Pancreas (tissue), 10 donors: ENCODE results near the gene ZNF280C. TPM values are rescaled to one million over a fixed set of nuclear protein-coding genes. Genes with fewer than 3 reads are reported as not detected.
A peak's percentile ranks its signal among the peaks of the same experiment; 100 is the strongest.

Experiments
- ATAC-seq, 4 donors: fragments of 200-7000 bp; cut with Tn5 transposase; one replicate each; pipeline versions ENCODE4 v1.8.0 to v1.9.1; 2020; ENCODE audit warnings: mild to moderate bottlenecking in 4 of 4, moderate library complexity in 4 of 4
- DNase-seq, 6 donors: peaks; one replicate each; pipeline ENCODE4 v3.0.0-alpha.2; 2020
- FAIRE-seq: peaks from 2 replicates; lab custom pipeline; 2012; peaks lifted over from hg19 to GRCh38; lab: Jason Lieb, UNC
- H3K27ac ChIP-seq, 4 donors: fragments of 200-600 bp; sonication (generic); 1 replicate in 3 of 4; 2 replicates in 1 of 4; pipeline versions ENCODE4 v1.5.0 to v1.8.0; 2020
- H3K27me3 ChIP-seq, 4 donors: fragments of 200-600 bp; one replicate each; pipeline ENCODE4 v1.8.0; 2021
- H3K36me3 ChIP-seq, 3 donors: fragments of 200-600 bp; sonication (generic) in 1 of 3; one replicate each; pipeline versions ENCODE4 v1.5.0 to v1.8.0; 2020 to 2021
- H3K4me1 ChIP-seq, 3 donors: fragments of 200-600 bp; one replicate each; pipeline ENCODE4 v1.8.0; 2021
- H3K4me3 ChIP-seq, 4 donors: fragments of 200-600 bp; sonication (generic) in 2 of 4; one replicate each; pipeline versions ENCODE4 v1.5.0 to v1.8.0; 2020 to 2021
- H3K9me3 ChIP-seq, 4 donors: fragments of 200-600 bp; one replicate each; pipeline ENCODE4 v1.8.0; 2021
- WGBS, 2 donors: extraction: QIAGEN DNeasy Blood & Tissue Kit; methylation state at CpG; one replicate each; pipeline ENCODE4 v1.1.7; 2013; 5-methylcytosine and 5-hydroxymethylcytosine counted together
- intact Hi-C, 3 donors: fragments of 100-400 bp; cut with DNase I; formaldehyde crosslinking; loops; one replicate each; pipeline versions ENCODE4 v1.11.1 to v1.14.2; 2022
- polyA plus RNA-seq, 2 donors: library from polyadenylated mRNA; stranded (reverse); fragments of 200-250 nt; gene quantifications; one replicate each; pipeline ENCODE4 v1.2.3, GENCODE V29; 2013
- total RNA-seq, 6 donors: library from RNA; stranded (reverse); fragmentation: NEBNext Ultra II Directional in 4 of 6; extraction: Animal tissue kit (Norgen Biotek cat#: 25700) in 4 of 6; gene quantifications; one replicate each; pipeline versions ENCODE4 v1.2.1 to v1.2.4, GENCODE V29; 2021 to 2023
- TF ChIP-seq, protein P1 (sequence below), 4 donors: fragments of 200-600 bp; sonication (generic) in 3 of 4; IDR thresholded peaks; one replicate each; pipeline versions ENCODE4 v1.5.0 to v1.8.0; 2021; ENCODE audit warnings: antibody characterized with exemption in 4 of 4
- donor health status: healthy with polysubstance abuse.
- donor health status: DM: no; HTN: no; CAD: no; lungs with moderate emphysema.
- donor health status: DM: no; HTN: no; CAD: no.
- donor health status: control.
- donor health status: control.
- donor health status: Bipolar disorder and iron deficiency.
- donor health status: DM: yes; HTN: yes; CAD: no.
- donor health status: DM: no; HTN: no; CAD: no.
- donor health status: DM: no; HTN: no; CAD: no.
- donor health status: DM: yes; HTN: yes; CAD: no.

The ZNF280C gene
- total and polyA plus RNA-seq, 8 donors = 0.61 to 2.5 (median 1.4) TPM

DNA sequence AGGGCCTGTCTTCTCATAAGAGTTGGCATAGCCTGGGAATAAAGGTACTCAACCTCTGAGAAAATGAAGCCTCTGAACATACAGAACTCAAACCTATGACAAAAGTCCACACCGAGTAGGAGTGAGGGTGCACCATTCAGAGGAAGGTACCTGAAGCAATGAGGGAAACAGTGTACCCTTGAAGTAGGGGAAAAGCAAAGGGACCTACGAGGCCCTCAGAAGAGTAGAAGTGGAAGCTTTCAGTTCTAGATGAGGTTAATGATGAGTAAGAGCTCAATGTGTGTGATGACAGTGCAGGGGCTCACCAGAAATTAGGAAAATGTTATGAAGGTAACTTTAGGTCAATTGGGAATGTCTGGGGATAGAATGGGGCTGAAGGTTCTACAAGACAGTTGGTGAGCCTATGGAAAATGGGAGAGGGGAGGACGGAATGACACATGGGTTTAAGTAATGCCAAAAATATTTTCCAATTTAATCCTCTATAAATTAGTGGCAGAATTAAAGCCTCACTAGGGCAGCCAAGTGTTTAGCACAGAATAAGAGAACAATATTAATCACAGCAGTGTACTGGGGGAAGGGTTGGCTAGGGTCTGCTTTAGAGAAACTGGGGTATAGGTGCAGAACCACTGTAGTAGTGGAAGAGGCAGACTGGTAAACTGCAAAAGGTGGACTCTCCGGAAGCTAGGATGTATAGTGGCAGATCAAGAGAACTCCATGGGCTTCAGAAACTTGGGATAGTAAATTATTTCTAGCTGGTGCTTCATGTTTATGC is 57.1 kb downstream of the ZNF280C start:
- Histone ChIP-seq H3K27me3 (no peaks in the 10 kb centered on the region), H3K4me3 (no peak overlapping the region), H3K27ac (no peak overlapping the region), H3K9me3 (no peaks in the 10 kb centered on the region), H3K4me1 (no peaks in the 10 kb centered on the region), H3K36me3 (no peaks in the 10 kb centered on the region)
- DNase-seq (no peak), ATAC-seq (no peak), FAIRE-seq (no peak)
- intact Hi-C loops = no loop called here
- WGBS, 2 donors = 63 to 88% methylated on average over 4 of the region's 4 CpGs
- TF ChIP-seq, protein P1, sequence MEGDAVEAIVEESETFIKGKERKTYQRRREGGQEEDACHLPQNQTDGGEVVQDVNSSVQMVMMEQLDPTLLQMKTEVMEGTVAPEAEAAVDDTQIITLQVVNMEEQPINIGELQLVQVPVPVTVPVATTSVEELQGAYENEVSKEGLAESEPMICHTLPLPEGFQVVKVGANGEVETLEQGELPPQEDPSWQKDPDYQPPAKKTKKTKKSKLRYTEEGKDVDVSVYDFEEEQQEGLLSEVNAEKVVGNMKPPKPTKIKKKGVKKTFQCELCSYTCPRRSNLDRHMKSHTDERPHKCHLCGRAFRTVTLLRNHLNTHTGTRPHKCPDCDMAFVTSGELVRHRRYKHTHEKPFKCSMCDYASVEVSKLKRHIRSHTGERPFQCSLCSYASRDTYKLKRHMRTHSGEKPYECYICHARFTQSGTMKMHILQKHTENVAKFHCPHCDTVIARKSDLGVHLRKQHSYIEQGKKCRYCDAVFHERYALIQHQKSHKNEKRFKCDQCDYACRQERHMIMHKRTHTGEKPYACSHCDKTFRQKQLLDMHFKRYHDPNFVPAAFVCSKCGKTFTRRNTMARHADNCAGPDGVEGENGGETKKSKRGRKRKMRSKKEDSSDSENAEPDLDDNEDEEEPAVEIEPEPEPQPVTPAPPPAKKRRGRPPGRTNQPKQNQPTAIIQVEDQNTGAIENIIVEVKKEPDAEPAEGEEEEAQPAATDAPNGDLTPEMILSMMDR (IDR thresholded peaks at IDR 0.05) = no peak

DNA sequence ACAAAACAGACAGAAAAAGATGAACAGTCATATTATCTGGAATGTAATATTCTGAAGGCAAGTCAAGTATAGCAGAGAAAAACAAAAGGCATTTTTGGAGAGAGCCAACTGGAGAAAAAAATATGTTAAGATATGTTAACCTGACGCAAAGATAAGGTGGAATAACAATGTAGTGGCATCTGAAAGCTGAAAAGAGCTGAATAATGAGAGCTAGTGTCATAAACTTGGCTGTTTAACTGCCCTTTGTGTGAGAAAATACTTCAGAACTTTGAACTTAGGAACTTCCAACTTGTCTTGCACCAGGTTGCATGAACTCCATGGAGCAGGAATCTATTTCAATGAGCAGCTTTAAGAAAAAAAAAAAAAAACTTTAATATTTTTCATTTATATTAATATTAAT is 64.1 kb downstream of the ZNF280C start:
- DNase-seq = no peak
- no peak for ATAC-seq
- TF ChIP-seq, protein P1 (IDR thresholded peaks at IDR 0.05) = no peak
- H3K36me3 ChIP-seq = no peaks in the 10 kb centered on the region
- peak; percentile 73 for FAIRE-seq
- no peaks in the 10 kb centered on the region for H3K27me3 ChIP-seq
- intact Hi-C loops = no loop called here
- no peak overlapping the region for H3K27ac ChIP-seq
- no peak overlapping the region for H3K4me3 ChIP-seq
- H3K4me1 ChIP-seq = no peaks in the 10 kb centered on the region
- 45 to 90% methylated on average over 1 of the region's 1 CpG for WGBS, 2 donors
- no peaks in the 10 kb centered on the region for H3K9me3 ChIP-seq

DNA sequence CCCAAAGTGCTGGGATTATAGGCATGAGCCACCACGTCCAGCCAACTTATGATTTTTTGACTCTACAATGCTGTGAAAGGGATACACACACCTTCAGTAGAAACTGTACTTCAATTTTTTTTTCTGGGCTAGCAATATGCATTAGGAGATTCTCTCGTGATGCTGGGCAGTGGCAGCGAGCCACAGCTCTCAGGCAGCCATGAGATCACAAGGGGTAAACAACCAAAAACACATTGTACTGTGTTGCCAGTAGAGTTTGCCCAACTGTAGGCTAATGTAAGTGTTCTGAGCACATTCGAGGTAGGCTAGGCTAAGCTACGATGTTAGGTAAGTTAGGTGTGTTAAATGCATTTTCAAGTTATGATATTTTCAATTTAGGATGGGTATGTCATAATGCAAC is 71.2 kb downstream of the ZNF280C start:
- FAIRE-seq = no peak
- ATAC-seq = no peak
- H3K27ac ChIP-seq = no peak overlapping the region
- H3K4me3 ChIP-seq = no peak overlapping the region
- no peak for DNase-seq
- H3K27me3 ChIP-seq = peaks cover 0 to 6% (median 0%) of the 10 kb centered on the region in 4 donors
- H3K36me3 ChIP-seq = no peaks in the 10 kb centered on the region
- no peaks in the 10 kb centered on the region for H3K4me1 ChIP-seq
- no peaks in the 10 kb centered on the region for H3K9me3 ChIP-seq
- TF ChIP-seq, protein P1 (IDR thresholded peaks at IDR 0.05) = no peak
- intact Hi-C loops = loop anchor here in 1 of 3 donors (10.0 kb wide), 1 partner anchor 113 kb away; no protein-coding TSS in a partner anchor
- WGBS, 2 donors = 65 to 66% methylated on average over 5 of the region's 5 CpGs

DNA sequence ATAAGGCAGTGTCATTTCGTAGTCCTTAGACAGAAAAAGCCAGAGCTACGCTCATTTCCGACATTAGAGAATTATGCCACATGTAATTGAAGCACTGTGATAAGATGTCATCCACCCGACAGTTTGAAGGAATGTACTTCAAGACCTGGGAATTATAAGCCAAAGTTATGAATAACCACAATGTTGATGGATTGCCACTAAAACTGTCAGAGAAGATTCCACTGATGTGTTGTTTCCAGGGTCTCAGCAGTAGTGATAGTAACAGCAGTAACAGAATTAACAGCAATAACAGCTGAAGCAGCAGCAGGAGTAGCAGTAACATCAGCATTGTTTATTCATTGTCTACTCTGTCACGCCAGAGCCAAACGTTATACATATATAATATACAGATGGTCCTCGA is 72.2 kb downstream of the ZNF280C start:
- ATAC-seq (no peak), DNase-seq (no peak), FAIRE-seq (no peak)
- intact Hi-C loops = loop anchor here in 1 of 3 donors (10.0 kb wide), 1 partner anchor 112 kb away; no protein-coding TSS in a partner anchor
- Histone ChIP-seq H3K9me3 (no peaks in the 10 kb centered on the region), H3K4me3 (no peak overlapping the region), H3K27me3 (peaks cover 0 to 6% (median 0%) of the 10 kb centered on the region in 4 donors), H3K36me3 (no peaks in the 10 kb centered on the region), H3K27ac (no peak overlapping the region), H3K4me1 (no peaks in the 10 kb centered on the region)
- TF ChIP-seq, protein P1 (IDR thresholded peaks at IDR 0.05) = no peak
- WGBS, 2 donors = 52 to 54% methylated on average over 7 of the region's 7 CpGs

DNA sequence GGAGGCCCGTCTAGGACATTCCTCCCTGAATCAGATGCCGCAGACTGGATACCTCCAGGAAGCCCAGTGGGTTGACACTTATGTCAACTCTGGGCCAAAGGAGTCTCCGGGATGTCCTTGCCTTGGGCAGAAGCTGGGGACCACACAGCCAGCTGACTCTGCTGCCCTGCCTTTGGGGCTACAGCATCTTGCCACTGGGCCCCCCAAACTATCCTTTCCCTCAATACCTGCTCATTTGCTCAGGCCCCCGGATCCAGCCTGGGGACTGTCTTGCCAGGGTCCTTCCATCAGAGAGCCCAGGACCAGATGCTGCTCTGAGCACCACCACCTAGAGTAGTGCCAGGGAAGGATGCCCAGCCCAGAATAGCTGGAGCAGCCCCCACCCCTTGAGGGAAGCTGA is 77.9 kb downstream of the ZNF280C start:
- ATAC-seq = no peak

More for the DNA sequence above, 77.9 kb downstream of the ZNF280C start:
- Histone ChIP-seq H3K27ac (no peak overlapping the region), H3K4me3 (no peak overlapping the region), H3K36me3 (no peaks in the 10 kb centered on the region), H3K4me1 (no peaks in the 10 kb centered on the region), H3K27me3 (peaks cover 0 to 6% (median 0%) of the 10 kb centered on the region in 4 donors), H3K9me3 (no peaks in the 10 kb centered on the region)
- FAIRE-seq = no peak
- 79 to 81% methylated on average over 4 of the region's 4 CpGs for WGBS, 2 donors
- TF ChIP-seq, protein P1 (IDR thresholded peaks at IDR 0.05) = no peak
- intact Hi-C loops = loop anchor here in 2 of 3 donors (5.0 to 10.0 kb wide), 2 partner anchors 106 to 108 kb away; no protein-coding TSS in a partner anchor
- no peak for DNase-seq
